ENCODE data around the gene STK25. TPM values are rescaled to one million over a fixed set of nuclear protein-coding genes. Genes with fewer than 3 reads are reported as not detected.
"Not testable (repeated sequence)": the region's sequence is repeated elsewhere in the genome, so short reads cannot be mapped to it uniquely, and the experiment has no call there.

Gene STK25
- total and polyA plus RNA-seq, 2 donors, result 86.6 to 198 TPM

DNA sequence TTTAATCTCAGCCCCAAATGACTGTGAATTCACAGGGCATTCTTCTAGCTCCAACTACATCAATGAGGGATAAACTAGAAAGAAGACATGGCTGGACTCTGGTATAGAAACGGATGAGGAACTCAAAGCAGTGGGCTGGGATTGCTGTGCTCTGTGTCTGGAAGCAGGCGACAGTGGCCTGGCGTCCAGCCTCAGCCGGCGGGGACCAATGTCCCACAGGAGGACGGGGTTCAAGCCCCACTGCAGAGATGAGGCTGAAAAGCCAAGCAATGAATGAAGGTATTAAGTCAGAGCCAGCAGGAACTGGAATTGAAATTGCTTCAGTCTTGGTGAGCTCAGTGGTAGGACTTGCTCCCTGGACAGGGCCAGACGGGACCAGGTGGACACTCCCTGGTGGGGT, 25.9 kb upstream of the STK25 start:
- no peaks in the 10 kb centered on the region for H3K4me1 ChIP-seq (ENCODE audit: control insufficient read depth in 2 of 2, insufficient read depth in 2 of 2, low read length in 2 of 2)
- WGBS, result 89% methylated on average over 7 of the region's 7 CpGs
- H3K27me3 ChIP-seq (ENCODE audit: control insufficient read depth in 2 of 2, insufficient read depth in 1 of 2, low read length in 1 of 2), result peaks cover 0 to 20% of the 10 kb centered on the region in 2 donors
- H3K36me3 ChIP-seq (ENCODE audit: control insufficient read depth in 2 of 2, insufficient read depth in 2 of 2, low read length in 1 of 2), result no peaks in the 10 kb centered on the region
- DNase-seq (ENCODE audit: low read depth in 6 of 9, low spot score in 9 of 9), result no peak
- H3K9me3 ChIP-seq (ENCODE audit: control insufficient read depth in 2 of 2, insufficient read depth in 1 of 2, low read length in 1 of 2), result no peaks in the 10 kb centered on the region
- H3K27ac ChIP-seq (ENCODE audit: low read depth in 1 of 2, low read length in 1 of 2), result no peak overlapping the region
- no peak overlapping the region for H3K4me3 ChIP-seq (ENCODE audit: low read length in 2 of 2)

DNA sequence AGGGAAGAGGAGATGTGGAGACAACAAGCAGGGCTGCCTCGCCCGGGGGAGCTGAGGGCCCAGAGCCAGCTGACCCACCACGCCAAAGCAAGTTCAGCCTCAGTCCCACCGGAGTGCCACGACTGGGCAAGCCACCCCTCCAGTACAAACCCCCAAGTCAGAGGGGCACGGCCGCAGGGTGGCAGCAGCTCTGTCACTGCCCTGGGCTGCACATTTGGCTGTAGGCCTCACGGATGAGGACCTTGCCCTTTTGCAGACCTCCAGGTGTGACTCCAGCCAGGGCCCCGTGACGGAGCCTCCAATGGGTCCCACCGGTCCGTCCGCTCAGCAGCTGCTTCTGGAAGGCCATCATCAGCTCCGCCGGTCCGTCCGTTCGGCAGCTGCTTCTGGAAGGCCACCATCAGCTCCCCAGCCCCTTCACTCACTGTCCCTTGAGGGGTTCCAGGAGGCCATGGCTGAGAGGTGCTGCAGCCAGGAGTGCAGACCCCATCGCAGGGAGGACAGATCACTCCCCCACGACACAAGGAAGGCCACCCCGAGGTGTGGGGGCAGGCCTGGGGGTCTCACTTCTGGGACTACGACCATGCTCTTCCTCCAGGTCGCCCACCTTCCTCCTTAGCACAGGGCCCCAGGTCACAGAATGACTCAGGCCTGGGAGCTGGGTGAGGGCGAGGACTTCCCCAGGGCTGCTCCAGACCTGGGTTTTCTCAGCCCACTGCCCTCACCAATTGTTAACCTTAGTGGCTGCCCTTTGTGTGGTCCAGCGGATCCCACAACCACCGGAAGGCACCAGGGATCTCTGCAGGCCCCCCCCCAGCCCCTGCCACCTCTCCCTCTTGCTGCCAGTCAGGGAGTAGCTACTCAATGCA, 24.6 kb upstream of the STK25 start:
- DNase-seq (ENCODE audit: low read depth in 6 of 9, low spot score in 9 of 9), result no peak

GRCh38 chr2:241532168-241532567, 23.8 kb upstream of the STK25 start:
- DNase-seq (ENCODE audit: low read depth in 6 of 9, low spot score in 9 of 9), result no peak
- H3K9me3 ChIP-seq (ENCODE audit: control insufficient read depth in 2 of 2, insufficient read depth in 1 of 2, low read length in 1 of 2), result no peaks in the 10 kb centered on the region

More for the DNA sequence above, 24.6 kb upstream of the STK25 start:
- H3K4me3 ChIP-seq (ENCODE audit: low read length in 2 of 2), result no peak overlapping the region
- H3K36me3 ChIP-seq (ENCODE audit: control insufficient read depth in 2 of 2, insufficient read depth in 2 of 2, low read length in 1 of 2), result no peaks in the 10 kb centered on the region
- 91% methylated on average over 26 of the region's 26 CpGs for WGBS
- no peak overlapping the region for H3K27ac ChIP-seq (ENCODE audit: low read depth in 1 of 2, low read length in 1 of 2)
- H3K9me3 ChIP-seq (ENCODE audit: control insufficient read depth in 2 of 2, insufficient read depth in 1 of 2, low read length in 1 of 2), result no peaks in the 10 kb centered on the region
- no peaks in the 10 kb centered on the region for H3K4me1 ChIP-seq (ENCODE audit: control insufficient read depth in 2 of 2, insufficient read depth in 2 of 2, low read length in 2 of 2)
- peaks cover 0 to 11% of the 10 kb centered on the region in 2 donors for H3K27me3 ChIP-seq (ENCODE audit: control insufficient read depth in 2 of 2, insufficient read depth in 1 of 2, low read length in 1 of 2)

GRCh38 chr2:241531161-241531722, 22.9 kb upstream of the STK25 start:
- Histone ChIP-seq H3K9me3 (ENCODE audit: control insufficient read depth in 2 of 2, insufficient read depth in 1 of 2, low read length in 1 of 2) (peaks cover 3 to 4% of the 10 kb centered on the region in 2 donors), H3K27ac (ENCODE audit: low read depth in 1 of 2, low read length in 1 of 2) (no peak overlapping the region), H3K4me1 (ENCODE audit: control insufficient read depth in 2 of 2, insufficient read depth in 2 of 2, low read length in 2 of 2) (no peaks in the 10 kb centered on the region), H3K27me3 (ENCODE audit: control insufficient read depth in 2 of 2, insufficient read depth in 1 of 2, low read length in 1 of 2) (peaks cover 0 to 9% of the 10 kb centered on the region in 2 donors), H3K36me3 (ENCODE audit: control insufficient read depth in 2 of 2, insufficient read depth in 2 of 2, low read length in 1 of 2) (no peaks in the 10 kb centered on the region), H3K4me3 (ENCODE audit: low read length in 2 of 2) (no peak overlapping the region)
- 89% methylated on average over 13 of the region's 13 CpGs for WGBS
- DNase-seq (ENCODE audit: low read depth in 6 of 9, low spot score in 9 of 9), result no peak

More at GRCh38 chr2:241532168-241532567, 23.8 kb upstream of the STK25 start:
- Histone ChIP-seq H3K36me3 (ENCODE audit: control insufficient read depth in 2 of 2, insufficient read depth in 2 of 2, low read length in 1 of 2) (no peaks in the 10 kb centered on the region), H3K4me3 (ENCODE audit: low read length in 2 of 2) (no peak overlapping the region), H3K27ac (ENCODE audit: low read depth in 1 of 2, low read length in 1 of 2) (no peak overlapping the region), H3K27me3 (ENCODE audit: control insufficient read depth in 2 of 2, insufficient read depth in 1 of 2, low read length in 1 of 2) (peaks cover 0 to 9% of the 10 kb centered on the region in 2 donors), H3K4me1 (ENCODE audit: control insufficient read depth in 2 of 2, insufficient read depth in 2 of 2, low read length in 2 of 2) (no peaks in the 10 kb centered on the region)
- 93% methylated on average over 8 of the region's 8 CpGs for WGBS

DNA sequence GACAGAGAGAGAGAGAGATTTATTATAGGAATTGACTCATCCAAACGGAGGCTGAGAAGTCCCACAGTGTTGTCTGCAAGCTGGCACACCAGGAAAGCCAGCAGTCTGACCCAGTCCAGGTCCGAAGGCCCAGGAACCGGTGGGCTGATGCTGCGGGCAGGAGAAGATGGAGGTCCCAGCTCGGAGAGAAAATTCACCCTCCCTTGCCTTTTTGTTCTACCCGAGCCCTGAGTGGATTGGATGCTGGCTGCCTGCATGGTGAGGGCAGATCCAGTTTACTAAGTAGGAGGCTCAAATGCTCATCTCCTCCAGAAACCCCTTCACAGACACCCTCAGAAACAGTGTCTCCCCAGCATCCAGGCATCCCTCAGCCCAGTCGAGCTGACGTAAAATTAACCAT, 22.2 kb upstream of the STK25 start:
- Histone ChIP-seq H3K36me3 (ENCODE audit: control insufficient read depth in 2 of 2, insufficient read depth in 2 of 2, low read length in 1 of 2) (no peaks in the 10 kb centered on the region), H3K4me1 (ENCODE audit: control insufficient read depth in 2 of 2, insufficient read depth in 2 of 2, low read length in 2 of 2) (no peaks in the 10 kb centered on the region), H3K4me3 (ENCODE audit: low read length in 2 of 2) (no peak overlapping the region), H3K27ac (ENCODE audit: low read depth in 1 of 2, low read length in 1 of 2) (no peak overlapping the region), H3K9me3 (ENCODE audit: control insufficient read depth in 2 of 2, insufficient read depth in 1 of 2, low read length in 1 of 2) (peaks cover 3 to 8% of the 10 kb centered on the region in 2 donors), H3K27me3 (ENCODE audit: control insufficient read depth in 2 of 2, insufficient read depth in 1 of 2, low read length in 1 of 2) (peaks cover 0 to 9% of the 10 kb centered on the region in 2 donors)
- DNase-seq (ENCODE audit: low read depth in 6 of 9, low spot score in 9 of 9), result no peak
- WGBS, result 91% methylated on average over 8 of the region's 8 CpGs

DNA sequence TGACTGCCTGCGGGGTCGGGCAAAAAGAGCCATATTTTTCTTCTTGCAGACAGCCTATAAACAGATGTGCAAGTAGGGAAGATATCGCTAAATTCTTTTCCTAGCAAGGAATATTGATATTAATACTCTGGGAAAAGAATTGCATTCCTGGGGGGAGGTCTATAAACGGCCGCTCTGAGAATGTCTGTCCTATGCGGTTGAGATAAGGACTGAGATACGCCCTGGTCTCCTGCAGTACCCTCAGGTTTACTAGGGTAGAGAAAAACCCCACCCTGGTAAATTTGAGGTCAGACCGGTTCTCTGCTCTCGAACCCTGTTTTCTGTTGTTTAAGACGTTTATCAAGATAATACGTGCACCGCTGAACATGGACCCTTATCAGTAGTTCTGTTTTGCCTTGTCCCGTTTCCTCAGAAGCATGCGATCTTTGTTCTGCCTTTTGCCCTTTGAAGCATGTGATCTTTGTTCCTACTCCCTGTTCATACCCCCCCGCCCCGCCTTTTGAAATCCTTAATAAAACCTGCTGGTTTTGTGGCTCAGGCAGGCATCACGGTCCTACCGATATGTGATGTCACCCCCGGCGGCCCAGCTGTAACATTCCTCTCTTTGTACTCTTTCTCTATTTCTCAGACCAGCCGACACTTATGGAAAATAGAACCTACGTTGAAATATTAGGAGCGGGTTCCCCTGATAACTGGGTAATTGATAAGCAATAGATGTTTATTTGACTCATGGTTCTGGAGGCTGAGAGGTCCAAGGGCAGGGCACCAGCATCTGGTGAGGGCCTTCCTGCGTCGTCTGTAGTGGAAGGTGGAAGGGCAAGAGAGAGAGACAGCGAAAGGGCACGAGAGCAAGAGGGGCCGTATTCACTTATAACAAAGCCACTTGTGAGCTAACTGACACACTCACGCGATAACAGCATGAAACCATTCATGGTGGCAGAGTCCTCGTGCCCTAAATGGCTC, 17.7 kb upstream of the STK25 start:
- not testable (repeated sequence) for H3K27me3 ChIP-seq (ENCODE audit: control insufficient read depth in 2 of 2, insufficient read depth in 1 of 2, low read length in 1 of 2); H3K9me3 ChIP-seq (ENCODE audit: control insufficient read depth in 2 of 2, insufficient read depth in 1 of 2, low read length in 1 of 2); H3K4me3 ChIP-seq (ENCODE audit: low read length in 2 of 2); DNase-seq (ENCODE audit: low read depth in 6 of 9, low spot score in 9 of 9); H3K27ac ChIP-seq (ENCODE audit: low read depth in 1 of 2, low read length in 1 of 2); H3K36me3 ChIP-seq (ENCODE audit: control insufficient read depth in 2 of 2, insufficient read depth in 2 of 2, low read length in 1 of 2); H3K4me1 ChIP-seq (ENCODE audit: control insufficient read depth in 2 of 2, insufficient read depth in 2 of 2, low read length in 2 of 2)
- WGBS, result 95% methylated on average over 31 of the region's 31 CpGs

DNA sequence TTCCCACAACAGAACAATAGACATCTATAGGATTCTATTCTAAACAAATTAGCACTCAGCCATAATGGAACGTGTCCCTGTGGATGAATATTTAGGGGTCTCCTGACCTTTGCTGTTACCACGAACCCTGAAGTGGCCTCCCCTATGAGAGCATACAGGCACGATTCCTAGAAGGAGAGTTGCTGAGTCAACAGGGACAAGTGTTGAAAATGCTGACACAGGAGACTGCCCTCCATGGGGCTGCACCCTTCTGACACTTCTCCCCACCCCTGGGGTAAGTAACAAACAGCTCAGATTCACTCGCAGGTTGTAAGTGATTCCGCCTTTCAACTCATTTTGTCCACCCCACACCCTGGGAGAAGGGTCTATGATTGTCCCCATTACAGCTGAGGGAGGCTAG, 14.1 kb upstream of the STK25 start:
- no peak overlapping the region for H3K4me3 ChIP-seq (ENCODE audit: low read length in 2 of 2)
- H3K4me1 ChIP-seq (ENCODE audit: control insufficient read depth in 2 of 2, insufficient read depth in 2 of 2, low read length in 2 of 2), result no peaks in the 10 kb centered on the region
- no peak for DNase-seq (ENCODE audit: low read depth in 6 of 9, low spot score in 9 of 9)
- H3K27ac ChIP-seq (ENCODE audit: low read depth in 1 of 2, low read length in 1 of 2), result no peak overlapping the region
- WGBS, result 92% methylated on average over 5 of the region's 5 CpGs
- H3K9me3 ChIP-seq (ENCODE audit: control insufficient read depth in 2 of 2, insufficient read depth in 1 of 2, low read length in 1 of 2), result peaks cover 3 to 8% of the 10 kb centered on the region in 2 donors
- no peaks in the 10 kb centered on the region for H3K36me3 ChIP-seq (ENCODE audit: control insufficient read depth in 2 of 2, insufficient read depth in 2 of 2, low read length in 1 of 2)
- H3K27me3 ChIP-seq (ENCODE audit: control insufficient read depth in 2 of 2, insufficient read depth in 1 of 2, low read length in 1 of 2), result peaks cover 0 to 5% of the 10 kb centered on the region in 2 donors

GRCh38 chr2:241519669-241520068, 11.3 kb upstream of the STK25 start:
- Histone ChIP-seq H3K27ac (ENCODE audit: low read depth in 1 of 2, low read length in 1 of 2) (no peak overlapping the region), H3K36me3 (ENCODE audit: control insufficient read depth in 2 of 2, insufficient read depth in 2 of 2, low read length in 1 of 2) (no peaks in the 10 kb centered on the region), H3K4me3 (ENCODE audit: low read length in 2 of 2) (no peak overlapping the region), H3K9me3 (ENCODE audit: control insufficient read depth in 2 of 2, insufficient read depth in 1 of 2, low read length in 1 of 2) (peaks cover 0 to 5% of the 10 kb centered on the region in 2 donors), H3K27me3 (ENCODE audit: control insufficient read depth in 2 of 2, insufficient read depth in 1 of 2, low read length in 1 of 2) (peaks cover 0 to 5% of the 10 kb centered on the region in 2 donors), H3K4me1 (ENCODE audit: control insufficient read depth in 2 of 2, insufficient read depth in 2 of 2, low read length in 2 of 2) (no peaks in the 10 kb centered on the region)
- 86% methylated on average over 11 of the region's 11 CpGs for WGBS
- DNase-seq (ENCODE audit: low read depth in 6 of 9, low spot score in 9 of 9), result no peak
